CD14-positive monocyte (primary cell): Measurements from ENCODE around the gene WDR64. TPM values are rescaled to one million over a fixed set of nuclear protein-coding genes. Genes with fewer than 3 reads are reported as not detected.
A peak's percentile ranks its signal among the peaks of the same experiment; 100 is the strongest.

Experiments
- DNase-seq, 3 donors: peaks; one replicate each; pipeline ENCODE4 v3.0.0-alpha.2; 2011 to 2022
- H2AFZ ChIP-seq: 2 replicates; pipeline ENCODE4 v1.6.0; 2012; ENCODE audit warnings: mild to moderate bottlenecking, low read depth, low read length, inconsistent platforms; ENCODE audit not compliant: insufficient read depth, poor library complexity, severe bottlenecking
- H3K27ac ChIP-seq, 2 donors: 1 replicate in 1 of 2; 2 replicates in 1 of 2; pipeline ENCODE4 v1.5.1; 2012 to 2013; ENCODE audit warnings: low read length in 2 of 2, control low read depth in 1 of 2, inconsistent platforms in 1 of 2, low read depth in 1 of 2, mild to moderate bottlenecking in 1 of 2
- H3K27me3 ChIP-seq, 2 donors: one replicate each; pipeline versions ENCODE4 v1.6.0 to v1.6.1; 2011 to 2013; ENCODE audit warnings: low read length in 2 of 2; ENCODE audit not compliant: control insufficient read depth in 2 of 2, insufficient read depth in 2 of 2
- H3K36me3 ChIP-seq, 2 donors: replicated peaks in 1 of 2; 1 replicate in 1 of 2; 2 replicates in 1 of 2; pipeline versions ENCODE4 v1.5.1 to v1.6.1; 2012 to 2013; ENCODE audit warnings: low read length in 2 of 2, control low read depth in 1 of 2, inconsistent platforms in 1 of 2, mild to moderate bottlenecking in 1 of 2; ENCODE audit not compliant: insufficient read depth in 2 of 2, control insufficient read depth in 1 of 2
- H3K4me1 ChIP-seq, 2 donors: 1 replicate in 1 of 2; 2 replicates in 1 of 2; pipeline versions ENCODE4 v1.5.1 to v1.6.1; 2012 to 2013; ENCODE audit warnings: low read length in 2 of 2, control low read depth in 1 of 2, inconsistent platforms in 1 of 2, mild to moderate bottlenecking in 1 of 2, moderate library complexity in 1 of 2; ENCODE audit not compliant: insufficient read depth in 2 of 2, control insufficient read depth in 1 of 2
- H3K4me2 ChIP-seq: replicated peaks from 2 replicates; pipeline ENCODE3; 2012; ENCODE audit warnings: low read length, moderate library complexity, mild to moderate bottlenecking; ENCODE audit not compliant: poor library complexity, severe bottlenecking; ENCODE audit errors: extremely low read depth
- H3K4me3 ChIP-seq, 3 experiments: fragments of 200-600 bp in 1 of 3; sonication (generic) in 1 of 3; replicated peaks in 1 of 3; 1 replicate in 2 of 3; 2 replicates in 1 of 3; pipeline ENCODE4 v1.5.1; 2011 to 2013; ENCODE audit warnings: low read length in 3 of 3, mild to moderate bottlenecking in 3 of 3, control low read depth in 2 of 3, low read depth in 2 of 3, inconsistent platforms in 1 of 3, moderate library complexity in 1 of 3
- H3K79me2 ChIP-seq: 2 replicates; pipeline ENCODE4 v1.6.0; 2012; ENCODE audit warnings: mild to moderate bottlenecking, control low read depth, inconsistent platforms, low read length, moderate library complexity; ENCODE audit not compliant: insufficient read depth
- H3K9ac ChIP-seq: 2 replicates; pipeline ENCODE4 v1.6.0; 2017; ENCODE audit warnings: low read length, mild to moderate bottlenecking; ENCODE audit not compliant: insufficient read depth, poor library complexity, severe bottlenecking
- H3K9me3 ChIP-seq, 2 donors: replicated peaks in 1 of 2; 1 replicate in 1 of 2; 2 replicates in 1 of 2; pipeline versions ENCODE4 v1.5.1 to v1.6.1; 2012 to 2013; ENCODE audit warnings: low read length in 2 of 2, control low read depth in 1 of 2; ENCODE audit not compliant: control insufficient read depth in 1 of 2, insufficient read depth in 1 of 2
- H4K20me1 ChIP-seq: 2 replicates; pipeline ENCODE4 v1.6.0; 2012; ENCODE audit warnings: mild to moderate bottlenecking, low read length, control low read depth, moderate library complexity; ENCODE audit not compliant: insufficient read depth
- H3K27ac Mint-ChIP-seq, 7 donors: one replicate each; pipeline ENCODE4 v1.8.0; 2020; ENCODE audit warnings: mild to moderate bottlenecking in 7 of 7, mixed read lengths in 7 of 7, moderate library complexity in 6 of 7, inconsistent platforms in 2 of 7
- H3K27me3 Mint-ChIP-seq, 3 donors: one replicate each; pipeline ENCODE4 v1.8.0; 2021 to 2022; ENCODE audit warnings: low read depth in 3 of 3, mild to moderate bottlenecking in 3 of 3, mixed read lengths in 3 of 3, moderate library complexity in 3 of 3, inconsistent platforms in 1 of 3
- H3K36me3 Mint-ChIP-seq, 2 donors: one replicate each; pipeline ENCODE4 v1.8.0; 2020; ENCODE audit warnings: mixed read lengths in 2 of 2, inconsistent platforms in 1 of 2, mild to moderate bottlenecking in 1 of 2
- H3K4me1 Mint-ChIP-seq: one replicate; pipeline ENCODE4 v1.8.0; 2020; ENCODE audit warnings: mild to moderate bottlenecking, mixed read lengths
- H3K4me3 Mint-ChIP-seq, 2 donors: one replicate each; pipeline ENCODE4 v1.8.0; 2020; ENCODE audit warnings: mild to moderate bottlenecking in 2 of 2, mixed read lengths in 2 of 2, moderate library complexity in 1 of 2
- H3K9me3 Mint-ChIP-seq, 7 donors: one replicate each; pipeline ENCODE4 v1.8.0; 2020 to 2022; ENCODE audit warnings: mixed read lengths in 7 of 7, mild to moderate bottlenecking in 6 of 7, moderate library complexity in 6 of 7, inconsistent platforms in 2 of 7
- CTCF ChIP-seq: fragments of 200-600 bp; IDR thresholded peaks from one replicate; pipeline ENCODE4 v1.8.0; 2022; ENCODE audit warnings: antibody characterized with exemption, mild to moderate bottlenecking
- WGBS: methylation state at CpG from one replicate; pipeline ENCODE4 v1.1.5; 2013; ENCODE audit warnings: missing lambda C conversion rate; ENCODE audit not compliant: insufficient coverage; 5-methylcytosine and 5-hydroxymethylcytosine counted together
- intact Hi-C, 2 donors: fragments of 100-400 bp; cut with micrococcal nuclease; formaldehyde crosslinking; loops; one replicate each; pipeline versions ENCODE4 v1.15.0 to v1.15.1; 2023
- polyA plus RNA-seq, 3 donors: library from polyadenylated mRNA; depleted of rRNA in 1 of 3; unstranded in 2 of 3; stranded (reverse) in 1 of 3; fragments of 300-500 nt in 2 of 3; fragments of >200 nt in 1 of 3; fragmentation: Illumina TruSeq in 2 of 3; gene quantifications; 1 replicate in 2 of 3; 2 replicates in 1 of 3; pipeline ENCODE4 v1.2.3, GENCODE V29; 2012 to 2021

WDR64 gene
- polyA plus RNA-seq, 3 donors = not detected

GRCh38 chr1:241849345-241849695 is 197.2 kb downstream of the WDR64 start:
- intact Hi-C loops = loop anchor here (5.0 to 10.0 kb wide), 5 partner anchors 205 to 327 kb away; partner anchors contain the start of genes CHML (in 1 of the 2) and OPN3 (in 1 of the 2)
- Histone ChIP-seq H3K4me2 (no peak overlapping the region), H3K79me2 (peaks cover 19% of the 10 kb centered on the region), H3K4me3 (no peak overlapping the region), H4K20me1 (no peaks in the 10 kb centered on the region), H3K4me1 (peaks cover 15 to 19% of the 10 kb centered on the region in 2 donors), H3K27me3 (no peaks in the 10 kb centered on the region), H3K9me3 (no peaks in the 10 kb centered on the region), H2AFZ (peak overlapping the region; percentile 92), H3K9ac (no peak overlapping the region), H3K36me3 (peaks cover 6 to 22% of the 10 kb centered on the region in 2 donors), H3K27ac (no peak overlapping the region)
- Mint-ChIP-seq H3K9me3 (peaks cover 0 to 2% (median 0%) of the 10 kb centered on the region in 7 donors), H3K4me1 (peaks cover 17% of the 10 kb centered on the region), H3K27me3 (peaks cover 0 to 6% (median 0%) of the 10 kb centered on the region in 3 donors), H3K4me3 (no peak overlapping the region), H3K27ac (no peak overlapping the region), H3K36me3 (peaks cover 15 to 24% of the 10 kb centered on the region in 2 donors)
- no peak for DNase-seq
- no CpG with 5 or more reads among the region's 6 CpGs for WGBS
- no peak for TF ChIP-seq CTCF

Other genes with a start within 250 kb of the WDR64 start
- 10 to 100 TPM; 21.1 to 34.9 (median 32.5) TPM for gene FH, start 132.5 kb upstream of the WDR64 start, polyA plus RNA-seq
- gene KMO, start 119.9 kb upstream of the WDR64 start, polyA plus RNA-seq = 1 to 10 TPM; 4.7 to 9.0 (median 6.4) TPM
- gene CHML, start 11.9 kb upstream of the WDR64 start, polyA plus RNA-seq = 1 to 10 TPM; 3.4 to 6.6 (median 3.4) TPM
- gene OPN3, start 11.9 kb upstream of the WDR64 start, polyA plus RNA-seq = 10 to 100 TPM; 14.5 to 56.1 (median 55.2) TPM
- under 1 TPM in 2 of 3 donors, not detected in 1; 0.16 to 0.26 TPM for gene EXO1, start 195.9 kb downstream of the WDR64 start, polyA plus RNA-seq